Psoas muscle (tissue), 8 donors: ENCODE data around the gene TMEM63A. TPM values are rescaled to one million over a fixed set of nuclear protein-coding genes. Genes with fewer than 3 reads are reported as not detected.

Source experiments
- ATAC-seq, 4 donors: fragments of 200-7000 bp; cut with Tn5 transposase; one replicate each; pipeline ENCODE4 v1.9.1; 2020; ENCODE audit warnings: moderate library complexity in 3 of 4, mild to moderate bottlenecking in 2 of 4
- DNase-seq, 2 donors: peaks; one replicate each; pipeline ENCODE4 v3.0.0-alpha.2; 2020
- H3K27ac ChIP-seq: fragments of 200-600 bp; one replicate; pipeline ENCODE4 v1.8.0; 2022
- H3K27me3 ChIP-seq, 3 donors: fragments of 200-600 bp in 1 of 3; one replicate each; pipeline versions ENCODE4 v1.6.1 to v1.8.0; 2013 to 2022; ENCODE audit warnings: low read length in 2 of 3, mild to moderate bottlenecking in 2 of 3, moderate library complexity in 1 of 3; ENCODE audit not compliant: insufficient read depth in 3 of 3
- H3K36me3 ChIP-seq, 2 donors: fragments of 200-600 bp in 1 of 2; one replicate each; pipeline versions ENCODE4 v1.6.1 to v1.8.0; 2013 to 2022; ENCODE audit warnings: low read depth in 1 of 2, mild to moderate bottlenecking in 1 of 2, moderate library complexity in 1 of 2; ENCODE audit not compliant: insufficient read depth in 1 of 2
- H3K4me1 ChIP-seq: fragments of 200-600 bp; one replicate; pipeline ENCODE4 v1.8.0; 2022
- H3K4me3 ChIP-seq: fragments of 200-600 bp; one replicate; pipeline ENCODE4 v1.8.0; 2022; ENCODE audit warnings: mild to moderate bottlenecking
- H3K9me3 ChIP-seq: fragments of 200-600 bp; one replicate; pipeline ENCODE4 v1.8.0; 2022
- WGBS, 3 donors: extraction: QIAGEN DNeasy Blood & Tissue Kit; methylation state at CpG; one replicate each; pipeline versions ENCODE4 v1.1.6 to v1.1.7; 2013; 5-methylcytosine and 5-hydroxymethylcytosine counted together
- intact Hi-C, 2 donors: fragments of 100-400 bp; cut with DNase I; formaldehyde crosslinking; loops; one replicate each; pipeline versions ENCODE4 v1.11.0 to v1.14.2; 2022
- polyA plus RNA-seq, 3 donors: library from polyadenylated mRNA; stranded (reverse); fragments of 200-250 nt; gene quantifications; one replicate each; pipeline ENCODE4 v1.2.3, GENCODE V29; 2013
- total RNA-seq, 4 donors: library from RNA; stranded (reverse); fragmentation: NEBNext Ultra II Directional in 2 of 4; extraction: Animal tissue kit (Norgen Biotek cat#: 25700) in 2 of 4; gene quantifications; one replicate each; pipeline versions ENCODE4 v1.2.1 to v1.2.4, GENCODE V29; 2021 to 2023
- TF ChIP-seq, protein P1 (sequence below): fragments of 200-600 bp; IDR thresholded peaks from one replicate; pipeline ENCODE4 v1.8.0; 2022; ENCODE audit warnings: antibody characterized with exemption
- donor health status: healthy with polysubstance abuse.
- donor health status: DM: no; HTN: no; CAD: no; lungs with moderate emphysema.
- donor health status: Bipolar disorder and iron deficiency.
- donor health status: healthy.
- donor health status: DM: yes; HTN: yes; CAD: no.
- donor health status: DM: no; HTN: no; CAD: no.
- donor health status: DM: no; HTN: no; CAD: no.
- donor health status: DM: yes; HTN: yes; CAD: no.

TMEM63A gene
- total and polyA plus RNA-seq, 7 donors: 7.1 to 17.9 (median 14.2) TPM

DNA sequence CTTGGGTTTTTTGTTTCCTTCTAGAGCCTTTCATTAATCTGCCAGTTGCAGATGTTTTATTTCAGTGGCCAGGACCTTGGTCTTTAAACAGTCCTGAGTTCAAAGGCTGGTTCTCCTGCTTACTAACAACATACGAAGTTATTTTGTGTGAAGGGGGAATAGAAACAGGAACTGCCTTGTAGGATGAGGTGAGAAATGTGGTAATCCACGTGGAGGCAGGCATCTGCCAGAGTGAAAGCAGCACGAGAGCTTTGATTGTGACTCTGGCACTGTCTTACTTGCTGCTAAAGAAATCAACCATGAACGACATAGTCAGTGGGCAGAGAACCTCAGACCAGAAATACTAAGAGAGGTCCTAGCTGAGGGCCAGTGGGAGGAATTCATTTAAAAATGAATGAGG is 30.4 kb downstream of the TMEM63A start:
- Histone ChIP-seq H3K4me3 (no peak overlapping the region), H3K9me3 (no peaks in the 10 kb centered on the region), H3K4me1 (no peaks in the 10 kb centered on the region), H3K27me3 (no peaks in the 10 kb centered on the region), H3K27ac (no peak overlapping the region), H3K36me3 (peaks cover 2 to 76% of the 10 kb centered on the region in 2 donors)
- 47 to 55% (median 49%) methylated on average over 4 of the region's 4 CpGs for WGBS, 3 donors
- TF ChIP-seq, protein P1, sequence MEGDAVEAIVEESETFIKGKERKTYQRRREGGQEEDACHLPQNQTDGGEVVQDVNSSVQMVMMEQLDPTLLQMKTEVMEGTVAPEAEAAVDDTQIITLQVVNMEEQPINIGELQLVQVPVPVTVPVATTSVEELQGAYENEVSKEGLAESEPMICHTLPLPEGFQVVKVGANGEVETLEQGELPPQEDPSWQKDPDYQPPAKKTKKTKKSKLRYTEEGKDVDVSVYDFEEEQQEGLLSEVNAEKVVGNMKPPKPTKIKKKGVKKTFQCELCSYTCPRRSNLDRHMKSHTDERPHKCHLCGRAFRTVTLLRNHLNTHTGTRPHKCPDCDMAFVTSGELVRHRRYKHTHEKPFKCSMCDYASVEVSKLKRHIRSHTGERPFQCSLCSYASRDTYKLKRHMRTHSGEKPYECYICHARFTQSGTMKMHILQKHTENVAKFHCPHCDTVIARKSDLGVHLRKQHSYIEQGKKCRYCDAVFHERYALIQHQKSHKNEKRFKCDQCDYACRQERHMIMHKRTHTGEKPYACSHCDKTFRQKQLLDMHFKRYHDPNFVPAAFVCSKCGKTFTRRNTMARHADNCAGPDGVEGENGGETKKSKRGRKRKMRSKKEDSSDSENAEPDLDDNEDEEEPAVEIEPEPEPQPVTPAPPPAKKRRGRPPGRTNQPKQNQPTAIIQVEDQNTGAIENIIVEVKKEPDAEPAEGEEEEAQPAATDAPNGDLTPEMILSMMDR: no peak
- DNase-seq: no peak
- no peak for ATAC-seq
- intact Hi-C loops: no loop called here

- intact Hi-C loops: no loop called here
- 94 to 100% (median 95%) methylated on average over 7 of the region's 7 CpGs for WGBS, 3 donors
- H3K4me3 ChIP-seq: no peak overlapping the region
Measured at GRCh38 chr1:225850370-225850769, 31.8 kb downstream of the TMEM63A start.

GRCh38 chr1:225849925-225850324 is 32.3 kb downstream of the TMEM63A start:
- WGBS, 3 donors: 58 to 78% (median 62%) methylated on average over 6 to 7 of the region's 7 CpGs
- DNase-seq (peak; percentile 56 to 73), ATAC-seq (no peak)
- TF ChIP-seq, protein P1: no peak
- no peak overlapping the region for H3K27ac ChIP-seq
- no peaks in the 10 kb centered on the region for H3K9me3 ChIP-seq
- H3K4me1 ChIP-seq: no peaks in the 10 kb centered on the region
- no peaks in the 10 kb centered on the region for H3K27me3 ChIP-seq
- peaks cover 0 to 76% of the 10 kb centered on the region in 2 donors for H3K36me3 ChIP-seq
- no peak overlapping the region for H3K4me3 ChIP-seq
- intact Hi-C loops: loop anchor here in 1 of 2 donors (5.0 kb wide), 2 partner anchors 73 to 378 kb away; partner anchors contain the start of gene SRP9

More at GRCh38 chr1:225850370-225850769, 31.8 kb downstream of the TMEM63A start:
- ATAC-seq: no peak
- DNase-seq: no peak
- Histone ChIP-seq H3K9me3 (no peaks in the 10 kb centered on the region), H3K27ac (no peak overlapping the region), H3K27me3 (no peaks in the 10 kb centered on the region), H3K36me3 (peaks cover 0 to 76% of the 10 kb centered on the region in 2 donors), H3K4me1 (no peaks in the 10 kb centered on the region)
- TF ChIP-seq, protein P1: no peak

DNA sequence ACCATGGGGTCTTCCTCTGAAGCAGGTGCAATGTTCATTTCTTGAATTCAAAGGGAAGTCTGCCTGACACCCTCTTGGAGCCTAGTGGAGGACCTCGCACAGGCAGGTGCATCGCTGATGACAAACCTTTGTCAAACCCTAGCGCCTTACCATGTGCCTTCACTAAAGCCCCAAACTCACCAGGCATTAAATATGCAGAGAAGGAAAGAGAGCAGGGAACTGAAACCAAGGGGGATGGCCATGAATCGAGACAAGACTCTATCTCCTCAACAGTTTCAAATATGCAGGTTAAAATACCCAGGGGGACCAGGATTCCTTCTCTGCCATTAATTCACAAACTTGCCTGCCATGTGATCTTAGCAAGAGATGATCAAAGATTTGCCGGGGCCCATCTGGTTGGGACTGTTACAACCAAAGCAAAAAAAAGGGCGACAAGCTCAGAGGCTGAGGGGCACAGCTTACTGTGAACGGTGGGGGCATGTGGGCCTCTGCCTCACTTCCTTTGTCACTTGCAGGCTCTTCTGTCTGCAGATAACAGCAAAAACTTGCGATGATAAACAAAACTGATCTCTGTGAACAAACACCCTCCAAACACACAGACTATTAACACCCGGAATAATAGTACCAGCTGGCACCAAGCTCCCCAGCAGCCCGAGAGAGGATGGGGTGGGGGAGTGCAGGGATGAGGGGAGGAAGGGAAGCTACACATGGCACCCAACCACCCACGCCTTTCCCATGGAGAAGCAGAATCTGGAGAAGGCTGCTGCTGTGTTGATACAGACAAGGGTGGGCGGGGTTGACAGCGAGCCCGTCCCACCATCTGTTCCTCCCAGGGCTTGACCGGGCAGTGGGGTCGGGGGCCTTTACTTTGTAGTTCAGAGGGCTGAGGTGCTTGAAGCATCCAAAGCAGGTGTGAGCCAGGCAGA is 33.9 kb downstream of the TMEM63A start:
- Histone ChIP-seq H3K4me3 (no peak overlapping the region), H3K27ac (no peak overlapping the region), H3K36me3 (peaks cover 0 to 76% of the 10 kb centered on the region in 2 donors), H3K9me3 (no peaks in the 10 kb centered on the region), H3K4me1 (no peaks in the 10 kb centered on the region), H3K27me3 (no peaks in the 10 kb centered on the region)
- no peak for ATAC-seq
- intact Hi-C loops: loop anchor here in 1 of 2 donors (5.0 kb wide), 2 partner anchors 71 to 376 kb away; partner anchors contain the start of gene SRP9
- TF ChIP-seq, protein P1: no peak
- 64 to 68% (median 66%) methylated on average over 16 of the region's 16 CpGs for WGBS, 3 donors
- no peak for DNase-seq
